Adrenal gland (tissue), 5 donors: Measurements from ENCODE around the gene BMP6.

Source experiments
- CTCF ChIP-seq, 6 experiments: fragments of 450-650 bp in 4 of 6; fragments of 200-600 bp in 2 of 6; sonication (generic) in 1 of 6; IDR thresholded peaks; 1 replicate in 5 of 6; 2 replicates in 1 of 6; pipeline versions ENCODE4 v1.5.1 to v1.8.0; 2016 to 2021; ENCODE audit warnings: antibody characterized with exemption in 6 of 6, mild to moderate bottlenecking in 2 of 6, moderate library complexity in 1 of 6
- POLR2A ChIP-seq, 2 donors: fragments of 450-650 bp; IDR thresholded peaks; one replicate each; pipeline ENCODE4 v1.6.1; 2017; ENCODE audit warnings: antibody characterized with exemption in 2 of 2, mild to moderate bottlenecking in 2 of 2, moderate library complexity in 1 of 2
- donor health status: DM: no; HTN: no; CAD: no.

GRCh38 chr6:7693827-7694226 is 32.1 kb upstream of the BMP6 start:
- TF ChIP-seq CTCF (IDR thresholded peaks at IDR 0.05) (no peak), POLR2A (IDR thresholded peaks at IDR 0.05) (no peak)
